Sigmoid colon (tissue), 4 donors: ENCODE data around the gene E2F7.

ENCODE experiments used
- POLR2A ChIP-seq, 2 donors: fragments of 450-650 bp; IDR thresholded peaks; one replicate each; pipeline ENCODE4 v1.6.1; 2016; ENCODE audit warnings: antibody characterized with exemption in 2 of 2, mild to moderate bottlenecking in 2 of 2, moderate library complexity in 2 of 2
- POLR2AphosphoS5 ChIP-seq, 4 donors: sonication (generic); formaldehyde crosslinking; IDR thresholded peaks; one replicate each; pipeline ENCODE4 v1.6.1; 2017; ENCODE audit warnings: antibody characterized with exemption in 4 of 4
- TF ChIP-seq, protein P1 (sequence below), 4 experiments: fragments of 450-650 bp in 3 of 4; fragments of 200-600 bp in 1 of 4; IDR thresholded peaks; one replicate each; pipeline ENCODE4 v1.5.1; 2016 to 2019; ENCODE audit warnings: antibody characterized with exemption in 4 of 4, mild to moderate bottlenecking in 3 of 4, moderate library complexity in 2 of 4

DNA sequence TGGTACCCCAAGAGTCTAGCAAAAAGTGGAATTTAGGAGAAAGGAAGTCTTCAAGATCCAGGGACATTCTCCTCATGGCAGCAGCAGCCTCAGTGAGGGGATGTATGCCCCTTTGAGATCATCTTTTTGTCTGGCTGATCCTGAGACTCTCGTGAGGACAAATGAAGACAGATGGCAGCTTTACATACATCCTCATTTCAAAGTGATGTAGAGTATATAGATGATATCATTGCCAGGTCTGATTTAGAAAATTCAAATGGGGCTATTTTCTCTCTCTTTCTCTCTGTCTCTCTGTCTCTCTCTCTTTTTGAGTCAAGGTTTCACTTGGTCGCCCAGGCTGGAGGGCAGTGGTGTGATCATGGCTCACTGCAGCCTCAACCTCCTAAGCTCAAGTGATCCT is 61.5 kb downstream of the E2F7 start:
- TF ChIP-seq, protein P1, sequence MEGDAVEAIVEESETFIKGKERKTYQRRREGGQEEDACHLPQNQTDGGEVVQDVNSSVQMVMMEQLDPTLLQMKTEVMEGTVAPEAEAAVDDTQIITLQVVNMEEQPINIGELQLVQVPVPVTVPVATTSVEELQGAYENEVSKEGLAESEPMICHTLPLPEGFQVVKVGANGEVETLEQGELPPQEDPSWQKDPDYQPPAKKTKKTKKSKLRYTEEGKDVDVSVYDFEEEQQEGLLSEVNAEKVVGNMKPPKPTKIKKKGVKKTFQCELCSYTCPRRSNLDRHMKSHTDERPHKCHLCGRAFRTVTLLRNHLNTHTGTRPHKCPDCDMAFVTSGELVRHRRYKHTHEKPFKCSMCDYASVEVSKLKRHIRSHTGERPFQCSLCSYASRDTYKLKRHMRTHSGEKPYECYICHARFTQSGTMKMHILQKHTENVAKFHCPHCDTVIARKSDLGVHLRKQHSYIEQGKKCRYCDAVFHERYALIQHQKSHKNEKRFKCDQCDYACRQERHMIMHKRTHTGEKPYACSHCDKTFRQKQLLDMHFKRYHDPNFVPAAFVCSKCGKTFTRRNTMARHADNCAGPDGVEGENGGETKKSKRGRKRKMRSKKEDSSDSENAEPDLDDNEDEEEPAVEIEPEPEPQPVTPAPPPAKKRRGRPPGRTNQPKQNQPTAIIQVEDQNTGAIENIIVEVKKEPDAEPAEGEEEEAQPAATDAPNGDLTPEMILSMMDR (IDR thresholded peaks at IDR 0.05) = no peak
- TF ChIP-seq POLR2A (IDR thresholded peaks at IDR 0.05) (no peak), POLR2AphosphoS5 (IDR thresholded peaks at IDR 0.05) (no peak)
